Measurements from ENCODE around the gene ATAD2B. TPM values are rescaled to one million over a fixed set of nuclear protein-coding genes. Genes with fewer than 3 reads are reported as not detected.
A peak's percentile ranks its signal among the peaks of the same experiment; 100 is the strongest.

ATAD2B gene
- total RNA-seq (9.0 and 11.4 TPM in 2 replicates), polyA plus RNA-seq (3.0 and 3.6 TPM in 2 replicates), polyA minus RNA-seq (ENCODE audit: low replicate concordance) (1.4 and 2.9 TPM in 2 replicates)
- polyA plus RNA-seq (2012) = 1.5 and 1.9 TPM in 2 replicates

DNA sequence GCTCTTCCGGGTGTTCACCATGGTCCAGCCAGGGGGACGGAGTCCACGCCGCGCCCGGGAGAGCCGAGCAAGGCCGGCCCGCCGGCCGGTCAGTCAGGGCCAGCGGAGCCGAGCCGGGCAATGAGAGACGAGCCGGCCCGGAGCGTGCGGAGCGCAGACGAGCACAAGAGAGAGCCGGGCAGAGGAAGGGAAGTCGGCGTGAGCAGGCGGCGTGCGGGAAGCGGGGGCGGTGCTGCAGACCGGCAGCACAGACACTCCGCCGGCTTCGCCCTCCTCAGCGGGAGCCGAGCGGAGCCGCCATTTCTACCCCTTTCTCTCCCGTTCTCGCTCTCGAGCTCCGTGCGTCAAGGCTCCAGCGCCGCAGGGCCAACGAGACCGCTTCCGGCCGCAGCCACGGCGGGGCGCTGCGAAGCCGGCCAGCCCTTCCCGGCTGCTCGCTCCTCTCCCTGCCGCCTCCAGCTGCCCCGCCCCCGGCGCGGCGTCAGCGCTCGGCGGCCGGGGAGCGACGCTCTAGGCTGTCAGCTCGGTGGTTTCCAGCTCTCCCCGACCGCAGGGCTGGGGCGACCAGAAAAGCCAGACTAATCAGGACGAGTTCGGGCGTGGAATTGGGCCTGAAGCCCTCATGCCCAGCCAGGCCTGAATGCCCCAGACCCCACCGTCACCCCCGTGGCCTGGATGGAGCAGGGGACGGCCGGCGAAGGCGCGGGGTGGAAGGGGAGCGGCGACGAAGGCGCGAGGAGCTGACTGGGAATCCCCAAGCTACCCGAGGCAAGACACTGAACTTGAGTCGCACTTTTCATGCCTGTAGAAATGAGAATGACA lies at the start of gene ATAD2B:
TSS of gene ATAD2B (minus strand) at position 374 of the 822 bp plus-strand sequence. CDS start at position 21, 353 bp downstream.
- H3K27me3 ChIP-seq (ENCODE audit: control insufficient read depth, insufficient read depth, low read length) = no peaks in the 10 kb centered on the region
- H3K4me3 ChIP-seq (replicated peaks in 1 of 4; ENCODE audit: control extremely low read depth in 1 of 4, insufficient read depth in 1 of 4, low read depth in 3 of 4, low read length in 4 of 4) = peak within 1 kb of the TSS; percentile 71 to 97 (median 80)
- TF ChIP-seq CTCF (conservative IDR thresholded peaks at IDR 0.05 in 1 of 2, IDR thresholded peaks at IDR 0.05 in 1 of 2; ENCODE audit: low read depth in 1 of 2, low read length in 2 of 2) (peak; percentile 62 to 65), EZH2 (IDR thresholded peaks at IDR 0.05; ENCODE audit: low read length, missing control alignments) (no peak)
- H3K79me2 ChIP-seq (ENCODE audit: control insufficient read depth, insufficient read depth, low read length) = peaks cover 45% of the 10 kb centered on the region
- no peaks in the 10 kb centered on the region for H3K36me3 ChIP-seq (ENCODE audit: control insufficient read depth, insufficient read depth, low read length)
- no peaks in the 10 kb centered on the region for H3K9me3 ChIP-seq (ENCODE audit: control insufficient read depth, insufficient read depth, low read depth, low read length)
- peak within 1 kb of the TSS; percentile 98 for H3K9ac ChIP-seq (ENCODE audit: insufficient read depth, low read length)
- DNase-seq (ENCODE audit: low read depth in 2 of 2) = peak; percentile 92 to 95
- H3K4me1 ChIP-seq (ENCODE audit: control insufficient read depth, extremely low read depth, insufficient read depth, low read length) = peaks cover 2% of the 10 kb centered on the region
- peak within 1 kb of the TSS; percentile 91 for H3K27ac ChIP-seq (ENCODE audit: insufficient read depth, low read length)
- H3K4me2 ChIP-seq (ENCODE audit: extremely low read depth, insufficient read depth, low read length) = peak within 1 kb of the TSS; percentile 87
- H4K20me1 ChIP-seq (ENCODE audit: control insufficient read depth, extremely low read depth, insufficient read depth, low read length) = no peaks in the 10 kb centered on the region
- peak within 1 kb of the TSS; percentile 97 for H2AFZ ChIP-seq (ENCODE audit: low read length)

- Histone ChIP-seq H4K20me1 (ENCODE audit: control insufficient read depth, extremely low read depth, insufficient read depth, low read length) (no peaks in the 10 kb centered on the region), H3K4me2 (ENCODE audit: extremely low read depth, insufficient read depth, low read length) (no peak overlapping the region), H3K36me3 (ENCODE audit: control insufficient read depth, insufficient read depth, low read length) (no peaks in the 10 kb centered on the region), H3K27me3 (ENCODE audit: control insufficient read depth, insufficient read depth, low read length) (no peaks in the 10 kb centered on the region), H3K27ac (ENCODE audit: insufficient read depth, low read length) (no peak overlapping the region), H2AFZ (ENCODE audit: low read length) (no peak overlapping the region), H3K79me2 (ENCODE audit: control insufficient read depth, insufficient read depth, low read length) (no peaks in the 10 kb centered on the region), H3K4me1 (ENCODE audit: control insufficient read depth, extremely low read depth, insufficient read depth, low read length) (no peaks in the 10 kb centered on the region), H3K9ac (ENCODE audit: insufficient read depth, low read length) (no peak overlapping the region), H3K9me3 (ENCODE audit: control insufficient read depth, insufficient read depth, low read depth, low read length) (no peaks in the 10 kb centered on the region), H3K4me3 (replicated peaks in 1 of 4; ENCODE audit: control extremely low read depth in 1 of 4, insufficient read depth in 1 of 4, low read depth in 3 of 4, low read length in 4 of 4) (no peak overlapping the region)
- no peak for DNase-seq (ENCODE audit: low read depth in 2 of 2)
- TF ChIP-seq CTCF (conservative IDR thresholded peaks at IDR 0.05 in 1 of 2, IDR thresholded peaks at IDR 0.05 in 1 of 2; ENCODE audit: low read depth in 1 of 2, low read length in 2 of 2) = no peak
- no peak for TF ChIP-seq EZH2 (IDR thresholded peaks at IDR 0.05; ENCODE audit: low read length, missing control alignments)
Measured at GRCh38 chr2:23967846-23968245, 40.9 kb upstream of the ATAD2B start.

DNA sequence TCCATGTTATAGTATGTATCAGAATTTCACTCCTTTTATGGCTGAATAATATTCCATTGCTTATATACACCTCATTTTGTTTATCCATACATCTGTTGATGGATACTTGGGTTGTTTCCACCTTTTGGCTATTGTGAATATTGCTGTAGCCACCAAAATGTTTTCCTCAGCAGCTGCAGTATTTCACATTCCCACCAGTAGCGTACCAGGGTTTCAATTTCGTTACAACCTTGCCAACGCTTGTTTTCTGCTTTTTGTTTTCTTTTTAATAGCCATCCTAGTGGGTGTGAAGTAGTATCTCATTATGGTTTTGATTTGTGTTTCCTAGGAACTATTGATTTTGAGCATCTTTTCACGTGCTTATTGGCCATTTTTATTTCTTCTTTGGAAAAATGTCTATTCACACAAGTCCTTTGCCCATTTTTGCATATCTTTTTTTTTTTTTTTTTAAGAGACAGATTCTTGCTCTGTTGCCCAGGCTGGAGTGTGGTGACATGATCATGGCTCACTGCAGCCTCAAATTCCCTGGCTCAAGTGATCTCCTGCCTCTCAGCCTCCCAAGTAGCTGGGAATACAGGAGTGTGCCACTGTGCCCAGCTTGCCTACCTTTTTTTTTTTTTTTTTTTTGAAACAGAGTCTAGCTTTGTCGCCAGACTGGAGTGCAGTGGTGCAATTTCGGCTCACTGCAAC lies 27.5 kb upstream of the ATAD2B start:
- H3K4me1 ChIP-seq (ENCODE audit: control insufficient read depth, extremely low read depth, insufficient read depth, low read length) = no peaks in the 10 kb centered on the region
- H3K36me3 ChIP-seq (ENCODE audit: control insufficient read depth, insufficient read depth, low read length) = no peaks in the 10 kb centered on the region
- no peak overlapping the region for H3K9ac ChIP-seq (ENCODE audit: insufficient read depth, low read length)
- no peaks in the 10 kb centered on the region for H3K79me2 ChIP-seq (ENCODE audit: control insufficient read depth, insufficient read depth, low read length)
- H3K9me3 ChIP-seq (ENCODE audit: control insufficient read depth, insufficient read depth, low read depth, low read length) = no peaks in the 10 kb centered on the region
- no peaks in the 10 kb centered on the region for H3K27me3 ChIP-seq (ENCODE audit: control insufficient read depth, insufficient read depth, low read length)
- H3K4me2 ChIP-seq (ENCODE audit: extremely low read depth, insufficient read depth, low read length) = peak overlapping the region; percentile 27
- H2AFZ ChIP-seq (ENCODE audit: low read length) = no peak overlapping the region
- no peaks in the 10 kb centered on the region for H4K20me1 ChIP-seq (ENCODE audit: control insufficient read depth, extremely low read depth, insufficient read depth, low read length)
- no peak overlapping the region for H3K27ac ChIP-seq (ENCODE audit: insufficient read depth, low read length)
- TF ChIP-seq EZH2 (IDR thresholded peaks at IDR 0.05; ENCODE audit: low read length, missing control alignments) (no peak), CTCF (conservative IDR thresholded peaks at IDR 0.05 in 1 of 2, IDR thresholded peaks at IDR 0.05 in 1 of 2; ENCODE audit: low read depth in 1 of 2, low read length in 2 of 2) (peak; percentile 35 to 42)
- DNase-seq (ENCODE audit: low read depth in 2 of 2) = peak in 1 of 2 donors; percentile 38
- peak overlapping the region in 2 of 4 experiments; percentile 41 to 50 for H3K4me3 ChIP-seq (replicated peaks in 1 of 4; ENCODE audit: control extremely low read depth in 1 of 4, insufficient read depth in 1 of 4, low read depth in 3 of 4, low read length in 4 of 4)

Measured in fibroblast of lung (primary cell).